ENCODE results near the gene RRAD. TPM values are rescaled to one million over a fixed set of nuclear protein-coding genes. Genes with fewer than 3 reads are reported as not detected.

Gene RRAD
- total and polyA plus RNA-seq, 4 donors = 31.8 to 42.3 (median 35.7) TPM

DNA sequence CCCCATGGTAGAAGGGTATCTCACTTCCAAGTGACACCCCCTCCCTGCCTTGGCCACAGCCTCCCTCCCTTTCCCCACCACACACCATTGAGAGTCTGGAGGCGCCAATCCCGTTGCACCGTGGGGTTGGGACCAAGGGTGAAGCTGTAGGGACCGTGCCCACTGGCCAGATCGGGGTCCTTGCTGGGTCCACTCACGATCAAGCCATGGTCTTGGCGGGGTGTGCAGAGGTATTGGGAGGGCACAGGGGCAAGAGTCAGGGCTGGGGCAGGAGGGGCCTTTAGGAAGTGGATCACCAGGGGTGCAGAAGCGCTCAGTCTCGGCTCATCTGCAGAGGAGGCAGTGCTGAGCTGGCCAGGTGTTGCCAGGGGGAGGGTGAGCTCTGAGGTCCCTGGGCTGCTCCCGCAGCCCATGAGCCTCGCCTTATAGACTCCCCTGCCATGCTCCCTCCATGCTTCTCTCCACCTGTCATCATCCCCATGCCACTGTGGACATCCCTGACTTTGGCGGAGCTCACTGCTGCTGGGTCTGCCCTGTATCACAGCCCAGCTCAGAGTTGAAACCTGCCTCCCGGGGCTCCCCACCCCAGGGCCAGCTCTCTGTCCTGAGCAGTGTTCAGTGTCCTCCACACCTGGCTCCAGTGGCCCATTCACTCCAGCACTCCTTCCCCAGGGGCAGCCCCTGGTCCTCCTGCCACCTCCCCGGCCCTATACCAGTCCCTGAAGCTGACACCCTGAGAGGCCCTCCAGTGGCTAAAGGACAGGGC lies 15.0 kb downstream of the RRAD start:
- WGBS, 2 donors = 89% methylated on average over 14 of the region's 14 CpGs
- DNase-seq (no peak), ATAC-seq (ENCODE audit: insufficient read depth, low FRiP score) (no peak)
- H3K27ac ChIP-seq (ENCODE audit: low read depth in 1 of 2, low read length in 1 of 2) = no peak overlapping the region
- TF ChIP-seq, protein P1, sequence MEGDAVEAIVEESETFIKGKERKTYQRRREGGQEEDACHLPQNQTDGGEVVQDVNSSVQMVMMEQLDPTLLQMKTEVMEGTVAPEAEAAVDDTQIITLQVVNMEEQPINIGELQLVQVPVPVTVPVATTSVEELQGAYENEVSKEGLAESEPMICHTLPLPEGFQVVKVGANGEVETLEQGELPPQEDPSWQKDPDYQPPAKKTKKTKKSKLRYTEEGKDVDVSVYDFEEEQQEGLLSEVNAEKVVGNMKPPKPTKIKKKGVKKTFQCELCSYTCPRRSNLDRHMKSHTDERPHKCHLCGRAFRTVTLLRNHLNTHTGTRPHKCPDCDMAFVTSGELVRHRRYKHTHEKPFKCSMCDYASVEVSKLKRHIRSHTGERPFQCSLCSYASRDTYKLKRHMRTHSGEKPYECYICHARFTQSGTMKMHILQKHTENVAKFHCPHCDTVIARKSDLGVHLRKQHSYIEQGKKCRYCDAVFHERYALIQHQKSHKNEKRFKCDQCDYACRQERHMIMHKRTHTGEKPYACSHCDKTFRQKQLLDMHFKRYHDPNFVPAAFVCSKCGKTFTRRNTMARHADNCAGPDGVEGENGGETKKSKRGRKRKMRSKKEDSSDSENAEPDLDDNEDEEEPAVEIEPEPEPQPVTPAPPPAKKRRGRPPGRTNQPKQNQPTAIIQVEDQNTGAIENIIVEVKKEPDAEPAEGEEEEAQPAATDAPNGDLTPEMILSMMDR (IDR thresholded peaks at IDR 0.05; ENCODE audit: control extremely low read depth, extremely low read depth) = no peak
- no peak overlapping the region for H3K9ac ChIP-seq (ENCODE audit: insufficient read depth in 1 of 2, low read length in 2 of 2)
- H3K9me3 ChIP-seq (ENCODE audit: control insufficient read depth in 4 of 4, insufficient read depth in 3 of 4, low read length in 3 of 4) = no peaks in the 10 kb centered on the region
- no peak overlapping the region for H3K4me3 ChIP-seq
- H3K36me3 ChIP-seq (ENCODE audit: control insufficient read depth in 4 of 4, insufficient read depth in 4 of 4, low read length in 4 of 4) = no peaks in the 10 kb centered on the region
- peaks cover 2 to 10% (median 6%) of the 10 kb centered on the region in 5 donors for H3K4me1 ChIP-seq (ENCODE audit: control insufficient read depth in 5 of 5, insufficient read depth in 5 of 5, low read length in 5 of 5)
- H3K27me3 ChIP-seq (ENCODE audit: control insufficient read depth in 3 of 3, insufficient read depth in 3 of 3, low read length in 2 of 3) = no peaks in the 10 kb centered on the region

DNA sequence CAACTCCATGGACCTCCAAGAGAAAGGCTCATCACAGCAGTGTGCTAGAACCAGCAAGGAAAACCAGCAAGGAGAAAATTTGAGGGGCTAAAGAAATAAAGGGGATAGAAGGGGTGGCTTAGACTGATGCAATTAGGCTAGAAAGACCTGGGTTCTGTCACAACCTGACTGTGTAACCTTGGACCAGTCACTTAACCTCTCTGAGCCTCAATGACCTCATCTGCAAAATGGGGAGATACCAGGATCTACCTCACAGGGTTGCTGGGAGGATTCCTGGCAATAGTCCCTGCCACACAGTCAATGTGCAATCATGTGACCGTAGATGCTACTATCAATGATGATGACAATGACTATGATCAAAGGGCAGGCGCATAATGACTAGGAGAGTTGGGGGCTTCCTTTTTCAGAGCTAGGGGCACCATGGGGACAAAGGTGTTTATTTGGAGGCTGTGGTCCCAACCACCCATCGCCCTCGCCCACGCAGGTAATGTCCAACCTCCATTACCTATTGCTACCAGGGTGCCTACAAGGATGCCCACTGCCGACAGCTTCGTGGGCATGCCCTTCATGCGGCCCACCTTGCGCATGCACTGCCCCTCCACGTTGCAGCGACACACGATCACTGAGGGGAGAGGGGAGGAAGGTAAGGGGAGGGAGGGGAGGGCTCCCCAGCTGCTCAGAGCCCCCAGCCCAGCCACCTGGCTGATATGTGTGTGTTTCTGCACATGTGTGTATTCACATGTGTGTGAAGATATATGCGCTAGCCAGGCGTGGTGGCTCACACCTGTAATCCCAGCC lies 16.4 kb downstream of the RRAD start:
- H3K4me1 ChIP-seq (ENCODE audit: control insufficient read depth in 5 of 5, insufficient read depth in 5 of 5, low read length in 5 of 5) = peaks cover 5 to 24% (median 14%) of the 10 kb centered on the region in 5 donors
- no peak overlapping the region for H3K27ac ChIP-seq (ENCODE audit: low read depth in 1 of 2, low read length in 1 of 2)
- TF ChIP-seq, protein P1 (IDR thresholded peaks at IDR 0.05; ENCODE audit: control extremely low read depth, extremely low read depth) = no peak
- ATAC-seq (ENCODE audit: insufficient read depth, low FRiP score) = no peak
- no peak overlapping the region for H3K9ac ChIP-seq (ENCODE audit: insufficient read depth in 1 of 2, low read length in 2 of 2)
- DNase-seq = no peak
- no peak overlapping the region for H3K4me3 ChIP-seq
- H3K36me3 ChIP-seq (ENCODE audit: control insufficient read depth in 4 of 4, insufficient read depth in 4 of 4, low read length in 4 of 4) = no peaks in the 10 kb centered on the region
- WGBS, 2 donors = 93 to 95% methylated on average over 14 of the region's 14 CpGs
- H3K9me3 ChIP-seq (ENCODE audit: control insufficient read depth in 4 of 4, insufficient read depth in 3 of 4, low read length in 3 of 4) = no peaks in the 10 kb centered on the region
- no peaks in the 10 kb centered on the region for H3K27me3 ChIP-seq (ENCODE audit: control insufficient read depth in 3 of 3, insufficient read depth in 3 of 3, low read length in 2 of 3)

DNA sequence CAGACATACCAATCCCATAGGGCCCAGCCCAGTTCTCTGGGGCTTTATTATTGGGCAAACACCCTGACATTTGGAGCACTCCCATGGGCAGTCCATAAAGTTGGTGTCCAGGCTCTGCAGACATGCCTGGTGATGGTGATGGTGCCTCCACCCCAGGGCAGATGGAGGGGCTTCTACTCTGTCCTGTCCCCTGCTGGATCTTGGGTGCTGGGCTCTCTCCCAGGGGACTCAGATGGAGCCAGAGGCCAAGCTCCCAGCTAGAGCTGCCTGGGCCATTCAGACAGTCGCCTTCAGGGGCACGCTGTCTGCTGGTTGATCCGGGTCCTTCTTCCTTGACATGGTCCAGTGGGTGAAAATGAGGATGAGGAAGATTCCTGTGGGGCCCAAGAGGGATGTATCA lies 17.2 kb downstream of the RRAD start:
- no peak overlapping the region for H3K9ac ChIP-seq (ENCODE audit: insufficient read depth in 1 of 2, low read length in 2 of 2)
- DNase-seq (no peak), ATAC-seq (ENCODE audit: insufficient read depth, low FRiP score) (no peak)
- H3K27ac ChIP-seq (ENCODE audit: low read depth in 1 of 2, low read length in 1 of 2) = no peak overlapping the region
- no peaks in the 10 kb centered on the region for H3K36me3 ChIP-seq (ENCODE audit: control insufficient read depth in 4 of 4, insufficient read depth in 4 of 4, low read length in 4 of 4)
- peaks cover 7 to 32% (median 21%) of the 10 kb centered on the region in 5 donors for H3K4me1 ChIP-seq (ENCODE audit: control insufficient read depth in 5 of 5, insufficient read depth in 5 of 5, low read length in 5 of 5)
- 90 to 92% methylated on average over 3 of the region's 3 CpGs for WGBS, 2 donors
- H3K9me3 ChIP-seq (ENCODE audit: control insufficient read depth in 4 of 4, insufficient read depth in 3 of 4, low read length in 3 of 4) = no peaks in the 10 kb centered on the region
- H3K4me3 ChIP-seq = no peak overlapping the region
- TF ChIP-seq, protein P1 (IDR thresholded peaks at IDR 0.05; ENCODE audit: control extremely low read depth, extremely low read depth) = no peak
- H3K27me3 ChIP-seq (ENCODE audit: control insufficient read depth in 3 of 3, insufficient read depth in 3 of 3, low read length in 2 of 3) = no peaks in the 10 kb centered on the region
